Jurkat, Clone E6-1 (cell line): ENCODE measurements around the gene CATSPERE.

Experiments
- DNase-seq: peaks from one replicate; pipeline ENCODE4 v3.0.0-alpha.2; 2011; ENCODE audit warnings: low read depth, low spot score
- H3K4me3 ChIP-seq: 2 replicates; pipeline ENCODE4 v1.5.1; 2011; ENCODE audit warnings: mild to moderate bottlenecking, low read length, control low read depth, moderate library complexity

Gene CATSPERE

DNA sequence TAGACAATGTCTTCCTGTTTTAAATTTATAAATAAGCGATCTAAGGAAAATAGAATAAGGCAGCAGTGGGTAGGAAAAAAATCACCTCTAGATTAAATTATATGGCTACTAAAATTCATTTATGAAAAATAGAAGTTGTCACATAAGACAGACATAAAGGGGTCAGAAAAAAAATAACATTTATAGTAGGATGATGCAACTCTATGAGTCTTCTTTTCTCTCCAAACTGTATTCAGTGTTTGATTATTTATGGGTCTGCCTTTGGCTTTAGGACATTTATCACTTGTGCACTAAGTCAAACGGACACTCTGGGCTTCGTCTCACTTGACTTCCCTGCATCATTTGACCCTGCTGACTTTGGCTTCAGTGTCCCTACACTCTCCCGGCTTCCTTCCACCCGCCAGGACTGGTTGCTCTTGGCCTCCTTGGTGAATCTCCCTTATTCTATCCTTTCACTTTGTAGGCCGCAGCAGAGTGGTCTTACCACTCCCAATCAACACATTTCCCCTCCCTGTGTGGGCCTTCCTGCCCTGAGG, 144.8 kb downstream of the CATSPERE start:
- DNase-seq, result no peak
- no peak overlapping the region for H3K4me3 ChIP-seq

DNA sequence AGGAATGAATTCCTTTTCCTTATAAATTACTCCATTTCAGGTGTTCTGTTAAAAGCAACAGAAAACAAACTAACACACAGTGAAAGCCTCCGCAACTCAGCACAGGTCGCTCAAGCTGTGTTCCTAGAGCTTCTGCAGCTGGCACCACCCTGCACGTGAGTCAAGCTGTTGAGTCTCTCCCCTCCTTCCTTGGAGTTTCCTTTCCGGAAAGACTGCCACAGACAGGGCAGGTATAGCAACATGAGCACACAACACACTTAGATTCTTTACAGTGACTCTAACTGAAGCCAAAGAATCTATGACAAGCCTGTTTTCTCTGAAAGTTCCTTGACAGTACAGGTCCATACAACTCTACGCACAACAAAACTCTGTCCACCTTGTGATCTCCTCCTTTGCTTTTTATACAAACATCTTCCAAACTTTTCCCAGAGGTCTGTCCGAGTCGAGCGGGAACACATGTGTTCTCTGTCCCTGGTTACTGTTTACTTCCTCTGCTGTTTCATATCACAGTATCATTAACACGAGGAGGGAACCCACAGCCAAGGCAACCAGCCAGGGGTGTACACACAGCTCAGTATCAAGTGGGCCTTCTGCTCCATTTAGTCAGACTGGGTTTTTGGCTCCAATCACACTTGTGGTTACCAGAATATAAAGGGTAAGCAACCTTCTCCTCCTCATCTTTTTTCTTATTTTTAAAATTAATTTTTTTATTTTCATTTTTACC, 153.2 kb downstream of the CATSPERE start:
- no peak for DNase-seq
- no peak overlapping the region for H3K4me3 ChIP-seq

DNA sequence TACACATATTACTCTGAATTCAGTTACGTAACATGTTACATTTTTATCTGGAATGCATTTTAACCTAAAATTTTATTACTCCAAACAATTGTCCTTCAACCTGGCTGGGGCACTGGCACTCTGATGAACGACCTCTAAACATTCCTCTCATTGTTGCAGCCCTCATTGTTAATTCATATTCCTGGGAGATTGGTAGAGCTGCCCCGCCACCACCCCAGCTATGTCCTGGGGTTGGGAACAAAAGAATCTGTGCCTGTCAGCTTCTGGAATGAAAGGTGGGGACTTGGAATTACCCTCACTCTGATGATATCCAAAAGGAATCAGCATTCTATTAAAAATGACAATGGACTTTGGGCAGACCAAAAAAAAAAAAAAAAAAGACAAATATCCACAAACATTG, 153.8 kb downstream of the CATSPERE start:
- DNase-seq, result no peak

DNA sequence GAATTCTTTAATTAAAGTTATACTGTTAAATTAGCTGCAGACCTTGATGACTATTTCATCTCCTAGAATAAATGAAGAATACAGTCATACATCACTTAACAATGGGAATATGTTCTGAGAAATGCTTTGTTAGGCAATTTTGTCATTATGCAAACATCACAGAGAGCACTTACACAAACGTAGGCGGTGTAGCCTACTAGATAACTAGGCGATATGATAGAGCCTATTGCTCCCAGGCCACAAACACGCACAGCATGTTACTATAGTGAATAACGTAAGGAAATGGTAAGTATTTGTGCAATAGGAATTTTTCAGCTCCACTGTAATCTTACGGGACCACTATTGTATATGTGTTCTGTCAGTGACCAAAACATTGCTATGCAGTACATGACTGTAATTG, 154.2 kb downstream of the CATSPERE start:
- no peak for DNase-seq
- no peak overlapping the region for H3K4me3 ChIP-seq

More for the DNA sequence above, 153.8 kb downstream of the CATSPERE start:
- H3K4me3 ChIP-seq, result no peak overlapping the region

DNA sequence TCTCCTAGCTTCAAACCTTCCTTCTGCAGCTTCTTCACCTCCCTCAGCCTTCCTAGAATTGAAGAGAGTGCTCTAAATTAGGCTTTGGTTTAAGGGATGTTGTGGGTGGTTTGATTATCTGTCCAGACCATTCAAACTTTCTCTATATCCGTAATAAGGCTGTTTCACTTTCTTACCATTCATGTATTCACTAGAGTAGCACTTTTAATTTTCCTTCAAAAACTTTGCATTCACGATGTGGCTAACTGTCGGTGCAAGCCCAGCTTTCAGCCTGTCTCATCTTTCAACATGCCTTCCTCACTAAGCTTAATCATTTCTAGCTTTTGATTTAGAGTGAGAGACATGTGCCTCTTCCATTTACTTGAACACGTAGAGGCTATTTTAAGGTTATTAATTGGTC, 165.6 kb downstream of the CATSPERE start:
- no peak overlapping the region for H3K4me3 ChIP-seq
- DNase-seq, result no peak

DNA sequence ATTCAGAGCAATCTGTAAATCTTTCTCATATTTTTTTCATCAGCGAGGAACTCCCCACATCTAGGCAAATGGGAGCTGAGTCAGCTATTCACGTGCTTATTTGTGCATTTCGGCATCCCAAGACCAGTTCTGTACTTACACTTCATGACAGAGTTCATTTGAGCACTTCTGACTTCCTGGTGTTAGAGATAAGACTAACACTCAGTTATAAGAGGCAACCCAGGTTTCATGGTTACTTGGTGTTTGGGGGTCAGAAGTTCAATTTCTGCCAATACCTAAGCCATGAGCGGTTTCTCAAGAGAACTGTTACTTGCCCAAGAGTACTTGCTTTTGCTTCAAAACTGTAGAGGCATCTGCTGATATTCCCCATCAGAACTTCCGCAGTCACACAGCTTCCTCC, 167.7 kb downstream of the CATSPERE start:
- no peak for DNase-seq

DNA sequence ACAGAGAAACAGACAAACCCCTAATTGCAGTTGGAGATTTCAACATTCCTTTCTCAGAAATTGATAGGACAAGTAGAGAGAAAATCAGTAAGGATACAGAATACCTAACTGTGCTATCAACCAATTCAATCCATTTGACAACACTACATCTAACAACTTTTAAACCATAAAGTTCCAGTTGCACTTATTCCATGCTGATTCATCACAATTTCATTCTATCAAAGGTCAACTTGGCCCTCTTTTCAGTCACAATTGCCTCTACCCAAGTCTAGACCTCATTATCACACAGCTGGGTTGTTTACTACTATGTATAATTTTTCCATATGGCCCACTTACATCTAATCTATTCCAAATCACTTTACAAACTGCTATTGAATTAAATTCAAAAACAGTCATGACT, 172.1 kb downstream of the CATSPERE start:
- DNase-seq, result no peak
- no peak overlapping the region for H3K4me3 ChIP-seq

More for the DNA sequence above, 167.7 kb downstream of the CATSPERE start:
- no peak overlapping the region for H3K4me3 ChIP-seq

DNA sequence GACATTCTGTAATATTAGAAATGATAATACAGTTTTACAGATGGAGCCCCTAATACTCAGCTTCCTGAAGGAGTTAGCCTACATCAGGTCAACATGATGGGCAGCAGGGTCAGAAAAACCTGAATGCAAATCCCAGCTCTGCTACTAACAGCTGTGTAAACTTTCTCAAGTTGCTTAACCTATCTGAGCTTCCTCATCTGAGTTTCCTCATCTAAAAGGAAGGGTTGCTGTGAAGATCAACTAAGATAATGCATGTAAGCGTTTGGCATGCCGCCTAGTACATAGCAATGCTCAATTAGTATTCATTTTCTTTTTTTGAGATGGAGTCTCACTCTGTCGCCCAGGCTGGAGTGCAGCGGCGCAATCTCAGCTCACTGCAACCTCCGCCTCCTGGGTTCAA, 173.5 kb downstream of the CATSPERE start:
- no peak for DNase-seq
- H3K4me3 ChIP-seq, result no peak overlapping the region

DNA sequence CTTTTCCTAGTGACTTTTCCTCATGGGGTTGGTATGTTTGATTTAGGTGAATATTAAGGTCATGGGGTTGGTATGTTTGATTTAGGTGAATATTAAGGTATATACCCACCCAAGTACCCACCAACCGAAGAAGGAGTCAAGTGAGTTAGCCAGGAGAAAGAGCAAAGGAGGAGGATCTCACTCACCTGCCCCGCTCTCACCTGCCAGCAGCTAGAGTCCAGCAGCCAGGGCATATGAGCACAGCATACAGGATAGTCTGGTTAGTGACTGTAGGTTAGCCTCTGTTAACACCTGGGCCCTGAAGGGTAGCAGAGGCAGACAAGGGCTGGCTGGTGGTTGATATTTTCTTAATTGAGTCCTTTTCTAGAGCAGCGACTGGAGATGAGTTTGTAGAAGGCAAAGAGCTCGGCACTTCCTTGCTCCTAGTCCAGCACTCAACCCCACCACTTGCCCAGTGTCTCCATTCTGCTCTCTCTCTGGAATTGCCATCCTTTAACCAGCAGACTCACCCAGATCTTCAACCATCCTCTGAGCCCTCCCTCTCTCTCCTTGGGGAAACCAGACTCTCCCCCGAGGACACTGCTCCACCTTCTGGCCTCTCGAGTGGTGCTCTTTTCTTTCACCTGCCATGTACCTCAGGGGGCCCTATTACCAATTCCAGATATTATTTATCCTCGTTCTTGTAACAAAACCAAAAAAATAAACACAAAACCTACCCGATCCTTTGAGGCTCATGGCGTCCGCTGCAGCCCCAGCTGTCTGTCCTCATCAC, 175.6 kb downstream of the CATSPERE start:
- no peak for DNase-seq
- no peak overlapping the region for H3K4me3 ChIP-seq

DNA sequence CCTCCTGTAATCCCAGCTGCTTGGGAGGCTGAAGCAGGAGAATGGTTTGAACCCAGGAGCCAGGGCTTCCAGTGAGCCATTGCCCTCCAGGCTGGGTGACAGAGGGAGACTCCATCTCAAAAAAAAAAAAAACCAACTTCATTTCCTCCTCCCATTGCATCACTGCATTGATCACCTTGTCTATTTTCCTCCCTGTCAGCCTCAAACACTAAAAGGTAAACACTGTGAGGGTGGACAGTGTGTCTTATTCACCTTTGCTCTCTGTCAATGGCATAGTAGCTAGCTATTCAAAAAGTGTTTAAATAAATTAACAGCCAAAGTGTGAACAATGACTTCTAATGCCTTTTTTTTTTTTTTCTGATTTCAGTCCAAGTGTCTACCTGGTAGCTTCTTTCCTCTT, 178.5 kb downstream of the CATSPERE start:
- H3K4me3 ChIP-seq, result no peak overlapping the region
- DNase-seq, result no peak

DNA sequence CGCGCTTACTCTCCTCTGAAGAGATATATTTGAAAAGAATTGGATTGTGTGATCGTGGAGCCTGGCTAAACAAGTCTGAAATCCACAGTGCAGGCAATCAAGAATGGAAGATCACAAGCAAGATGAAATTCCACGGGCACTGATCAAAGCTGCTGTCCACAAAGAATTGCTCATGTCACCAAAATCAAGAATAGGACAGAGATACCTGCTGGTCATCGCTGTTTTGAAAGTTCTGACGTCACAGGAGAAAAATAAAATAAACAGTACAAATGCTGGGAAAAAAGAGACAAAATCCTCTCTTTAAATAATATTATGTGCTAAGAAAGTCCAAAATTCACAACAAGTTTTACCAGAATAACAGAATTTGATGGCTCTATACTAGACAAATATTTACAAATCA, 179.8 kb downstream of the CATSPERE start:
- no peak overlapping the region for H3K4me3 ChIP-seq
- DNase-seq, result no peak

DNA sequence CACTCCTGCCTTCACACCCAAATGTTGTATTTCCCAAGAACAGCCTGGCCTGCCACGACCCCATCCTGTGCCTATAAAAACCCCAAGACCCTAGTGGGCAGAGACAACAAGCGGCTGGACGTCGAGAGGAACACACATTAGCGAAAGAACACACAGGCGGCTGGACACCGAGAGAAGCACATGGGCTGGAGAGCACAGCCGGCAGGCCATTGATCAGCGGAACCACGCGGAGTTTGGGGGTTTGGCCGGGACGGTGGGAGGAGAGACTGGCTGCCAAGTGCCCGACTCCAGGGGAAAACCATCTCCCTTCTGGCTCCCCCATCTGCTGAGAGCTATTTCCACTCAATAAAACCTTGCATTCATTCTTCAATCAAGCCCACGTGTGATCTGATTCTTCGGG, 181.5 kb downstream of the CATSPERE start:
- DNase-seq, result no peak

DNA sequence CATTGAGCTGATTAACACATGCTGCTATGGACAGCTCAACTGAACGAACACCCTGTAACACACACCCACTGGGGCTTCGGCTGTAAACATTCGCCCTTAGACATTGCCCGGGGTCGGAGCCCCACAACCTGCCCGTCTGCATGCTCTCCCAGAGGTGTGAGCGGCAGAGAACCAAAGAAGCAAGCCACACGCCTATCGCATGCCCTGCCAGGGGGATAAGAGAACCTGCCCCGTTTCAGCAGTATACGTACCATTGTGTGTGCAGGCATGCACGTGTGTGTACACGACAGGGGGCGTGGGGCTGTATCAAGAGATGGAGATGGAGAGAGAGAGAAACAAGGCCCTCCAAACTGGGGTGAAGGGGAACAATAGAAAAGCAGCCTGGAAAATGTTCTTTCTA, 181.9 kb downstream of the CATSPERE start:
- no peak overlapping the region for H3K4me3 ChIP-seq
- no peak for DNase-seq

More for the DNA sequence above, 181.5 kb downstream of the CATSPERE start:
- H3K4me3 ChIP-seq, result no peak overlapping the region

DNA sequence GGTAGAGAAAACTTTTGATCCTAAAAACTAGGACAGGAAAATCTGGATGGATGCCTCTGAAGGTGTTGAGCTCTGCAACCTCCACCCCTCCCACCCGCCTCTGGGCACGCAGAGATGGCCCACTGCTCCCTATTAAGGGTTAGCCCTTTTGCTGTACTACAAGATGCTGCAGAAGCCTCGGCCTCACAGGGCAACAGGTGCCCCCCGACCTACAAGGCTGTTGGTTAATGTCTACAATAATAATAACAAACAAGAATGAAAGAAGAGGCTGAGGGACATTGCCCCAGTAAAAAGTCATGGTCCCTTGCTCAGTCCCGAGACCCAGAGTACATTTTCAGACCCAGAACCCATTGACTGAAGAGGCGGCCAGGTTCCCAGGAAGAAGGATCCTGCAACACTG, 184.3 kb downstream of the CATSPERE start:
- DNase-seq, result no peak
- H3K4me3 ChIP-seq, result no peak overlapping the region

DNA sequence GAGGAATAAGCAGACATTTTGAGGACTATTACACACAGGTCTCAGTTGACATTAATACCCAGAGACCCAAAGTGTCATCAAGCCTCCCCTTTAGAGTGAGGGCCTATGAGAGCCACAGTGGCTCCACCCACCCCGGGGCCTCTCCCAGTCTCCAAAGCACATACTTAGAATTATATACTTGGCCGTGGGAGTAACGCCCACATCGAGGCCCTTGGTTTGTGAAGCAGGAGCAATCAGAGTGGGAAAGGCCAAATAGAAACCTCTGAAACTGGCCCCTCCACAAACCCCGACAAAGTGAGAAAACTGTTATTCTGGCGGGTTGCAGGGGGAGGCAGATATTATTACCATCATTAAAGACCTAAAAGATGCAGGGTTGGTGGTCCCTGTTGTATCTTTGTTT, 184.8 kb downstream of the CATSPERE start:
- no peak overlapping the region for H3K4me3 ChIP-seq
- DNase-seq, result no peak

DNA sequence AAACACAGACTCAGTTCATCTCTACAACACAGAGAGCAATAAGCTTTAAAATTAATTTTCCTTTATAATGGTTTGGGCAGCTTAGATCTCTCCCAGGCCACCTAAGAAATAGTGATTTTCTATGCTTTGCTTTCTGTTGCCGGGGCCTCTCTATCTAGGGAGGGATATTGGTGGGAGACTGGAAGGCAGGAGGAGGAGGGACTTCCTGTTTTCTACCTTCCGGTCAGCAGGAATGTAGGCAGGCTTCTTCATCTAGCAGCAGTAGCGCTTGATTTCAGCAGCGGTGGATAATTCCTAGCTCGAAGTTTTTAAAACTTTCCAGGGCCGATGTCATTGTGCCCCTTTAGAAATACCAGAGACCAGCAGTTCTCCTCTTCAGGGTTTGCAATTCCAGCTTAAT, 186.7 kb downstream of the CATSPERE start:
- DNase-seq, result no peak
- no peak overlapping the region for H3K4me3 ChIP-seq

DNA sequence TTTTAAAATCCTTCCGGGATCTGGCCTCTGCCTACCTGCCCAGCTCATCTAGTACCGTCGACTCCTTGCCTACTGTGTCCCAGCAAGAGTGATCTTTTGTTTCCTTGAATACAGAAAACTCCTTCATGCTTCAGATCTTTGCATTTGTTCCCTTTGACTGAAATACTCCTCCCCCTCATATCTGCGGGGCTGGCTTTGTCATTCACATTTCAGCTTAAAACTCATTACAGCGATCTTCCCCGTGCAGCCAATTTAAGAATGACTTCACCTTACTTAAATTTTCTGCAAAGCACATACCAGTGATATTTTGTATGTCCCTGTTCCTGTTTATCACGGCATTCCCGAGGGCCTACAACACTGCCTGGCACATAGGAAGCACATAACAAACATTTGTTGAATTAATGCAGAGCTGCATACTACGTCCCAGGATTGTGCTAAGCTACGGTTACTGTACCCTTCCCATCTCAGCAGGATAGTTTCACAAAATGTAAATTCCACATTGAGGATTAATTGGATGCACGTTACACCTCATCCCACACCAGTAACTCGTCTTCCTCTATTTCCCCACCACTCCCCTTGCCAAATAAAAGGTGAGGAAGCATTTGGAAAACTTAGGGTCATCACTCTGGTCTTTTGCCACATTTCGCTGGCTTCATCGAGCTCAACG, 191.0 kb downstream of the CATSPERE start:
- peak overlapping the region; percentile 79 for H3K4me3 ChIP-seq
- no peak for DNase-seq

DNA sequence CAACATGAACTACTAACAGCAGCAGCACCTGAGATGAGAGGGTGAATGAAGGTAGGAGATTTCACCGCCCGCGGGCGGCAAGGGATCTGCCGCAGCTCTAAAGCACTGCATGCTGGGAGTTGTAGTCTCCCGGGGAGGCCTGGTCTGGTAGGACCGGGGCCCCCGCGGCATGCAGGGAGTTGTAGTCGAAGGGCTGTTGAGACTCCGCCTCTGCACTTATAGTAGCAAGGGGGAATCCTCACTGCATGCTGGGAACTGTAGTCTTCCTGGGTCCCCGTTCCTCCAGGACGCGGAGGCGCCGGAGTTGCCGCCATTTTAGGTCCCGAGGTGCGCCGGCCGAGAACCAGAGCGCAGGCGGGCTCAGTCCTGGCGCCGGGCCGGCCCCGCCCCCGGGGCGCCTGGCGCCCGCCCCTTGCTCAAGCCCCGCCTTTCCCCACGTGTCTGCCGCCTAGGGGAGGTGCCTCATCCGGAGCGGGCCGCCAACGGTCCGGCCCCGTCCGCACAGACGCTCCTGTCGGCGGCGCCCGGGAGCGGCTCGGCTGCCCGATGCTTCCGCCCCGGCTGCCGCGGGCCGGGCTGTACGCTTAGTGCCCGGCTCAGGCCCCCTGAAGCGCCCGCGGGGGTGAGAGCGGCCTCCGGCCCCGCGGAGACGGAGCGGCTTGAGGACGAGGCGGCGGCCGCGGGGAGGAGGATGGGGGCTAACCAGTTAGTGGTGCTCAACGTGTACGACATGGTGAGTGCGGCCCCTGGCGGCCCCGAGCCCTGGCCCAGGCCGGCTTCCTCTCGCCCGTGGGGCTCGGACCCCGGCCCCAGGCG, 191.8 kb downstream of the CATSPERE start, which contains the start of gene DESI2:
TSS of gene DESI2 (plus strand) at position 504 of the 816 bp plus-strand sequence. CDS start at position 692, 188 bp downstream.
- DNase-seq, result peak; percentile 99
- H3K4me3 ChIP-seq, result peak within 1 kb of the TSS; percentile 86
